ENCODE measurements around the gene PDILT. TPM values are rescaled to one million over a fixed set of nuclear protein-coding genes. Genes with fewer than 3 reads are reported as not detected.
"Not testable (repeated sequence)": the region's sequence is repeated elsewhere in the genome, so short reads cannot be mapped to it uniquely, and the experiment has no call there.

The PDILT gene
- total RNA-seq, 1 donor from 2014 or later, result not detected

DNA sequence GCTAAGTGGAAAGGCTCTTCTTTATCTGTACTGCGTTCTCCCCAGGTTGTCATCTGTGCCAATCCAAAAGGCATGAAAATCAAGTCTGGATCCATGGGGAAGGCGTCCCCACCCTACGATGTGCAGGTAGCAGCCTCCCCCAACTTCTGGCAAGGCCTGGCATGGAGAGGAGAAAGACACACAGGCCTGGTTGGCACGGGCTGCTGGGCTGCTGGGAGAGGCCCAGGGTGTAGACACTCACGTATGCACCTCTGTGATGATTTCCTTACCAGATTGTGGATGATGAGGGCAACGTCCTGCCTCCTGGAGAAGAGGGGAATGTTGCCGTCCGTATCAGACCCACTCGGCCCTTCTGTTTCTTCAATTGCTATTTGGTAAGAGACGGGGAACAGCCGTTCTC lies 26.4 kb upstream of the PDILT start:
- TF ChIP-seq, protein P1, sequence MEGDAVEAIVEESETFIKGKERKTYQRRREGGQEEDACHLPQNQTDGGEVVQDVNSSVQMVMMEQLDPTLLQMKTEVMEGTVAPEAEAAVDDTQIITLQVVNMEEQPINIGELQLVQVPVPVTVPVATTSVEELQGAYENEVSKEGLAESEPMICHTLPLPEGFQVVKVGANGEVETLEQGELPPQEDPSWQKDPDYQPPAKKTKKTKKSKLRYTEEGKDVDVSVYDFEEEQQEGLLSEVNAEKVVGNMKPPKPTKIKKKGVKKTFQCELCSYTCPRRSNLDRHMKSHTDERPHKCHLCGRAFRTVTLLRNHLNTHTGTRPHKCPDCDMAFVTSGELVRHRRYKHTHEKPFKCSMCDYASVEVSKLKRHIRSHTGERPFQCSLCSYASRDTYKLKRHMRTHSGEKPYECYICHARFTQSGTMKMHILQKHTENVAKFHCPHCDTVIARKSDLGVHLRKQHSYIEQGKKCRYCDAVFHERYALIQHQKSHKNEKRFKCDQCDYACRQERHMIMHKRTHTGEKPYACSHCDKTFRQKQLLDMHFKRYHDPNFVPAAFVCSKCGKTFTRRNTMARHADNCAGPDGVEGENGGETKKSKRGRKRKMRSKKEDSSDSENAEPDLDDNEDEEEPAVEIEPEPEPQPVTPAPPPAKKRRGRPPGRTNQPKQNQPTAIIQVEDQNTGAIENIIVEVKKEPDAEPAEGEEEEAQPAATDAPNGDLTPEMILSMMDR (IDR thresholded peaks at IDR 0.05), result no peak
- intact Hi-C loops (cut with DNase I), result no loop called here
- no peak overlapping the region for H3K27ac ChIP-seq
- no peaks in the 10 kb centered on the region for H3K4me1 ChIP-seq
- no peak for DNase-seq (ENCODE audit: low spot score in 2 of 2)
- H3K27me3 ChIP-seq, result no peaks in the 10 kb centered on the region
- no peaks in the 10 kb centered on the region for H3K9me3 ChIP-seq
- no peak overlapping the region for H3K4me3 ChIP-seq
- H3K36me3 ChIP-seq, result no peaks in the 10 kb centered on the region

DNA sequence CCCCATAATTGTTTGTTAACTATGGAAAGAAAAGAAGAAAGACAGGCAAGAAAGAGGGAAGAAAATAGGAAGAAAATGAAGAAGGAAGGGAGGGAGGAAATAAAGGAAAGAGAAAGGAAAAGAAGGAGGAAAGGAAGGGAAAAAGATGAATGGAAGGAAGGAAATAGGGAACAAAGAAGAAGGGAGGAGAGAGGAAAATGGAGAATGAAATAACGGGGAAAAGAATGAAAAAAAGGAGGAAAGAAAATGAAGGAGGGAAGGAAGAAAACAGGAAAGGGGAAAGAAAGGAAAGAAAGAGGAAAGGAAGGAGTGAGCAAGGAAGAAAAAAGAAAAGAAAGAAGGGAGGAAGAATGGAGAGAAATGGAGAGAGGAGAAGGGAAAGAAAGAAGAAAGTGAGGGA lies 25.9 kb upstream of the PDILT start:
- H3K4me3 ChIP-seq; DNase-seq (ENCODE audit: low spot score in 2 of 2); H3K27ac ChIP-seq; intact Hi-C loops (cut with DNase I); H3K27me3 ChIP-seq; H3K9me3 ChIP-seq; H3K4me1 ChIP-seq; H3K36me3 ChIP-seq: not testable (repeated sequence)

DNA sequence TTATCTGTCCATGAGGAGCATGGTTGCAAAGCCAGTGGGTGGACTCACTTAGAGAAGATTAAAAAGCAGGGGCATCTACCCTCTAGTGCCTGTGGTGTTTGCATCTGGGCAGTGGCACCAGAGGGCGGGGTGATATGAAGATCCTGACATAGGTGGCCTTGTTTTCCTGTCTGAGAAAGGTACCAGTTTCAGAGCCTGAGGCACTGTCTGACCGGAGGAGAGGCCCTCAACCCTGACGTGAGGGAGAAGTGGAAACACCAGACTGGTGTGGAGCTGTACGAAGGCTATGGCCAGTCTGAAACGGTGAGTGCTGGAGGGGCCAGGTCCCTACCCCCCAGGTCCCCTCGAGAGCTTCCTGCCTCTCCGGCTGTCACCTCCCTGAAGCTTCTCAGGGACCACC lies 25.0 kb upstream of the PDILT start:
- intact Hi-C loops (cut with DNase I); H3K9me3 ChIP-seq; H3K36me3 ChIP-seq; H3K4me1 ChIP-seq; H3K27ac ChIP-seq; DNase-seq (ENCODE audit: low spot score in 2 of 2); H3K27me3 ChIP-seq; H3K4me3 ChIP-seq: not testable (repeated sequence)

DNA sequence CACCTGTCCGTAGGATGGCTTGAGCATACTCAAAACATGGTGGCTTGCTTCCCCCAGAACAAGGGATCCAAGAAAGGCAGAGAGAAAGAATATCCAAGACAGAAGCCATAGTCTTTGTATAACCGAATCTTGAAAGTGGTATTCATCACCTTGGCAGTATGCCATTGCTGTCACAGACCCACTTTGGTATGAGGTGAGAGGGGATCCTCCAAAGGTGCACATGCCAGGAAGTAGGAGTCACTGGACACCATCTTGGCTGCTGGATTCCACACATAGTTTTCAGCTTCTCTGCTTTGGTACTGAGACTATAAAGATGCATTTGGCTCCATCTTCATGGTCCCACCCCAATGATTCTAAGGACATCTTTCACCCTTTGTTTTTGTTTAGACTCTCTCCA lies 22.9 kb upstream of the PDILT start:
- H3K9me3 ChIP-seq; H3K36me3 ChIP-seq; H3K27me3 ChIP-seq; DNase-seq (ENCODE audit: low spot score in 2 of 2); H3K4me3 ChIP-seq; H3K27ac ChIP-seq; H3K4me1 ChIP-seq; intact Hi-C loops (cut with DNase I): not testable (repeated sequence)

DNA sequence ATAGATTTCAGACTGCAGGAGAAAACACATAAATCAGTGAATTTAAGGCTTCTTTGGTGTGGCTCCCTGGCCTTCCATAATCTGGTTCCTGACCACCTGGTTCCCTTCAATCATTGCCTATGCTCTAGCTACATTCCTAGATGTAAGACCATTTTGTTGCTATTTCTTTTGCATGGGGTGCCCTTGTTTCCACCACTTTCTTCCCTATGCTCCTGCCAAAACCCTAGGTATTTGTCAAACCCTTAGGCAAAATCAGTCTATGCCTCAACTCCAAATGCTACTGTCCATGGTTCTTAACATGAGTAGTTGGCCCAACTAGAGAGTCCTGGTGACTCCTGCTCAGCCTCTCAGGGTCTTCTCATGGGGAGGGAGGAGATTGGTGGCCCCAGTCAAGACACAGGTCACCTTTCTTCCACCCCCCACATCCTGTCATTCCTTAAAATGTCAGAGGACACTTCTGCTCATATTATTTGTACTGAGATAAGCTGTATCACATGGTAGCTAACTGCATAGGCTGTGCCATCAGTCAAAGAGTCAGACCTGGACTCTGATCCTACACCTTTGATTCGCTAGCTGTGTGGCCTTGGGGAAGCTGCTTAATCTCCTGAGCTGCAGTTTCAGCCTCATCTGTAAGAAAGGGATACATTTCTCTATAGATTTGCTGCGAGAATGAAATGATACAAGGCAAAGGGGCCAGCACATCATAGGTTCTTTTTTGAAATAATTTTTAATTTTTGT lies 19.8 kb upstream of the PDILT start:
- no peaks in the 10 kb centered on the region for H3K4me1 ChIP-seq
- no peaks in the 10 kb centered on the region for H3K27me3 ChIP-seq
- no peak overlapping the region for H3K4me3 ChIP-seq
- TF ChIP-seq, protein P1 (IDR thresholded peaks at IDR 0.05), result no peak
- intact Hi-C loops (cut with DNase I), result no loop called here
- H3K27ac ChIP-seq, result no peak overlapping the region
- no peaks in the 10 kb centered on the region for H3K9me3 ChIP-seq
- DNase-seq (ENCODE audit: low spot score in 2 of 2), result no peak
- no peaks in the 10 kb centered on the region for H3K36me3 ChIP-seq

DNA sequence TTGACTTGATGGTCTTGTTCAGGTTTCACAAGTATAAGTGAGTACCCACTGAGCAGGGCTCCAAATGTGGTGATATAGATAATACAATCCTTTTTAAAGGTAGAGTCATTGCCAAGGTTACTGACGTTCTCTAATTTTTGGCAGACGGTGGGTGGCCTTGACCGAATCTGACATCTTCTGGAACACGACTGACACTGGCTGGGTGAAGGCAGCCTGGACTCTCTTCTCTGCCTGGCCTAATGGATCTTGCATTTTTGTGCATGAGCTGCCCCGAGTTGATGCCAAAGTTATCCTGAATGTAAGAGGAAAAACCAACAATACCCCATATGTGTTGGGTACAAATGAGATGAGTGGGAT lies 19.2 kb upstream of the PDILT start:
- intact Hi-C loops (cut with DNase I); H3K27ac ChIP-seq; H3K9me3 ChIP-seq; H3K27me3 ChIP-seq; H3K4me3 ChIP-seq; DNase-seq (ENCODE audit: low spot score in 2 of 2); H3K36me3 ChIP-seq; H3K4me1 ChIP-seq: not testable (repeated sequence)

DNA sequence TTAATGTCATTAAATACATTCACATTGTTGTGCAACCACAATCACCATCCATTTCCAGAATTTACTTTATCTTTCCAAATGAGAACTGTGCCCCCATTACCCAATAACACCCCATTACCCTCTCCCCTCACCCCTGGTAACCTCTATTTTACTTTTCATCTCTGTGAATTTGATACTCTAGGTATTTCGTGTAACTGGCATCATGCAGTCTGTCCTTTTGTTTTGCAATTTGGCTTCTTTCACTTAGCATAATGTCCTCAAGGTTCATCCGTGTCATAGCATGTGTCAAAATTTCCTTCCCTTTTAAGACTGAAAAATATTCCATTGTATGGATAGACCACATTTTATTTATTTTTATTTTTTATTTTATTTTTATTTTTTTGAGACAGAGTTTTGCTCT lies 17.2 kb upstream of the PDILT start:
- DNase-seq (ENCODE audit: low spot score in 2 of 2); H3K27me3 ChIP-seq; H3K9me3 ChIP-seq; H3K27ac ChIP-seq; H3K36me3 ChIP-seq; intact Hi-C loops (cut with DNase I); H3K4me3 ChIP-seq; H3K4me1 ChIP-seq: not testable (repeated sequence)

DNA sequence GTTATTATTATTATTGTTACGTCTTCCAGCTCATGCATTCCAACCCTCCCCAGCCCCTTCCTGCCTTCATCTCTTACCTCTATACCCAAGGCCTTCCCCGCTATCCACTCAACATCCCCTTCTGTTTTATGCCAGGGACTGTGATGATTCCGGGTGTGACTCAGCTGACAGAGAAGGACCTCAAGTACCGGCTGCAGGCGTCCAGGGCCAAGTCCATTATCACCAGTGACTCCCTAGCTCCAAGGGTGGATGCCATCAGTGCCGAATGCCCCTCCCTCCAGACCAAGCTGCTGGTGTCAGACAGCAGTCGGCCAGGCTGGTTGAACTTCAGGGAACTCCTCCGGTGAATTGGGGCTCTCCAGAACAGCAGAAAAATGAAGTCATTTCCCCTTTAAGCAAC lies 14.6 kb upstream of the PDILT start:
- H3K27me3 ChIP-seq; H3K27ac ChIP-seq; DNase-seq (ENCODE audit: low spot score in 2 of 2); H3K36me3 ChIP-seq; H3K4me3 ChIP-seq; H3K9me3 ChIP-seq; H3K4me1 ChIP-seq; intact Hi-C loops (cut with DNase I): not testable (repeated sequence)

DNA sequence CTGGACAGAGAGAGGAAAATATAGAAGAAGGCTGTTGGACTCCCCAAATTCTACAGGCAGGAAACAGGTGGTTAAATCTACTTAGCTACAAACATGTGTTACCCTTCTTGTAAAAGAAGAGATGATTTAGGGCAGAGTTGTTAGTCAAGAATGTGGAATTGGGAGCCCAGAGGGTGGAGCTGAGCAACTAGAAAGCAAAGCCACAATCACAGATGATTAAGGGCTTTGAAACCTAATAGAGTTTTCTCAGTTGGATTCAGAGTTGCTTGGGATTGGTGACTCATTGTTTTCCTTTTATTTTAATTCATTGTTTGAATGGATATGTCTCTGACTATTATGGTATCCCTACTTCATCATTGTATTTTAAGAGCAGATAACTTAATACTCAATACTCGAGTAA lies 11.0 kb upstream of the PDILT start:
- TF ChIP-seq, protein P1 (IDR thresholded peaks at IDR 0.05), result no peak
- Histone ChIP-seq H3K4me1 (no peaks in the 10 kb centered on the region), H3K27ac (no peak overlapping the region), H3K4me3 (no peak overlapping the region), H3K36me3 (no peaks in the 10 kb centered on the region), H3K27me3 (no peaks in the 10 kb centered on the region), H3K9me3 (no peaks in the 10 kb centered on the region)
- DNase-seq (ENCODE audit: low spot score in 2 of 2), result no peak
- intact Hi-C loops (cut with DNase I), result no loop called here
